ENCODE results near the gene ADGRA1.
"Not testable (repeated sequence)": the region's sequence is repeated elsewhere in the genome, so short reads cannot be mapped to it uniquely, and the experiment has no call there.

The ADGRA1 gene

DNA sequence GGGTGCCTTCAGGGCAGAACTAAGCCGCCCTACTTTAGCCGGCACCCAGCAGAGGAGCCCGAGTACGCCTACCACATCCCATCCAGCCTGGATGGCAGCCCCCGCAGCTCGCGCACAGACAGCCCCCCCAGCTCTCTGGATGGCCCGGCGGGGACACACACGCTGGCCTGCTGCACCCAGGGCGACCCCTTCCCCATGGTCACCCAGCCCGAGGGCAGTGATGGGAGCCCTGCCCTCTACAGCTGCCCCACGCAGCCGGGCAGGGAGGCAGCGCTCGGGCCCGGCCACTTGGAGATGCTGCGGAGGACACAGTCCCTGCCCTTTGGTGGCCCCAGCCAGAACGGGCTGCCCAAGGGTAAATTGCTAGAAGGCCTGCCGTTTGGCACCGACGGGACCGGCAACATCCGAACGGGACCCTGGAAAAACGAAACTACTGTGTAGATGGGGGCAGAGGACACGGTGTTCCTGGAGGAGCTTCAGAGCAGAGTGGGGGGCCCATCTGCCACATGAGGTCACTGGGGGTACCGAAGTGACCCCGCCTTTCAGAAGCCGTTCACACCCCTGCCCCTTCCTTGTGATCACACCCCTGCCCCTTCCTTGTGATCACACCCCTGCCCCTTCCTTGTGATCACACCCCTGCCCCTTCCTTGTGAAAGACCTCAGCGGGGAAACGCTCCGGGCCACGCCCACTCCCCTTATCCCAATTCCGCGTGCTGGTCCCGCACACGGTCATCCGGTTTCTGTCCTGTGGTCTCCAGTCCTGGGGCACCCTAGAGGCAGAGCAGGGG lies 41.5 kb downstream of the ADGRA1 start:
- DNase-seq = no peak

DNA sequence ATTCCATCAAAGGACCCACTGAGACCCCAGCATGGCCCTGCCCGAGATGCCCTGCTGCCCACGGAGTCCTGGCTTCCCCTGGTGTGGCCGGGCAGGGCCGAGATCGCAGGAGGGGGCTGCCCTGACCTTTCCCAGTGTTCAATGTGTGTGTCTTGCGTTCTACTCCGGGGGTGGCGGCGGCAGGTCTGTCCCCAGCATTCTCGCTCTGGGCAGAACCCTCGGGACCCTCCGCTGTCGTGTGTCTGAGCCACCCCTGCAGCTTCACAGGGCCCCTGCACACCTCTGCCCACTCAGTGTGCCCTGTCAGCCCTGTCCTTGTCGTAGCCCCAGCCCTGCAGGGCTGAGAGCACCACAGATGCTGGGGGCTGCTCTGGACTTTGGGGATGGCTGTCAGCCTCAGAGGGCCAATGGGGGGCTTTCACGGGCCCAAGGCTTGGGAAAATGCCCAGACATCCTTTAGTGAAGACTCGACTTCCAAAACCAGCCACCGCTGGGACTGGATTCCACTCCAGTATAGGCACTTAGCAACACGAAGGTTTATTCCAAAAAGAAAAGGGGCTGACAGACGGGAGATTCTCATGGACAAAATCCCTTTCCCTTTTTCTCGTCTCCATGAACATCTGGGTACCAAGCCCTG lies 42.3 kb downstream of the ADGRA1 start:
- DNase-seq = no peak

DNA sequence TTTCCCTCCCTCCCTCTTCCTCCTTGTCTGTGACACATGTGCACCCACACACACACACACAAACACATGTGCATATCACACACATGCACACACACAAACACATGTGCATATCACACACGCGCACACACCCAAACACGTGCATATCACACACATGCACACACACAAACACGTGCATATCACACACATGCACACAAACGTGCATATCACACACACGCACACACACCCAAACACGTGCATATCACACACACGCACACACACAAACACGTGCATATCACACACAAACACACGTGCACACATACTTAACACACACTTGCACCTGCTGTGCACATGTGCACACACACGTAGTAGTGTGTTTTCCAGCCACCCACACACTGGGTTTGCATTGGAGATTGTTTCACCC lies 42.9 kb downstream of the ADGRA1 start:
- no peak for DNase-seq

DNA sequence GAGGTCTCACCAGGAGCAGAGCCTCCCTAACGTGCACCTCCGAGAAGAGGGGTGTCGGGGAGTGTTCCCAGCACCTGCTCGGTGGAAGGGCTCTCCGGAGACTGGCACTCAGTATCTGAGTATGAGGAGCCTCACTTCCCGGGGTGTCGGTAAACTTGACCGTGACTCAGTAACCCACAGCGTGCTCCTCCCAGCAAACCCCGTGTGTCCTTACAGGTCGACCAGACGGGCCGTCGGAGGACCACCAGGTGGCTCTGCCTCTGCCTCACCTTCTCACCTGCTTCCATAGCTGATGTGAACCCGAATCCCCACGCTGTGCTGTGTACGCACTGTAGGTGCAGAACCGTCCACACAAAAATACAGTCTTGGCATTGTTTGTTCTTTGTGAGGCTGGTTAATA lies 43.3 kb downstream of the ADGRA1 start:
- DNase-seq = no peak

DNA sequence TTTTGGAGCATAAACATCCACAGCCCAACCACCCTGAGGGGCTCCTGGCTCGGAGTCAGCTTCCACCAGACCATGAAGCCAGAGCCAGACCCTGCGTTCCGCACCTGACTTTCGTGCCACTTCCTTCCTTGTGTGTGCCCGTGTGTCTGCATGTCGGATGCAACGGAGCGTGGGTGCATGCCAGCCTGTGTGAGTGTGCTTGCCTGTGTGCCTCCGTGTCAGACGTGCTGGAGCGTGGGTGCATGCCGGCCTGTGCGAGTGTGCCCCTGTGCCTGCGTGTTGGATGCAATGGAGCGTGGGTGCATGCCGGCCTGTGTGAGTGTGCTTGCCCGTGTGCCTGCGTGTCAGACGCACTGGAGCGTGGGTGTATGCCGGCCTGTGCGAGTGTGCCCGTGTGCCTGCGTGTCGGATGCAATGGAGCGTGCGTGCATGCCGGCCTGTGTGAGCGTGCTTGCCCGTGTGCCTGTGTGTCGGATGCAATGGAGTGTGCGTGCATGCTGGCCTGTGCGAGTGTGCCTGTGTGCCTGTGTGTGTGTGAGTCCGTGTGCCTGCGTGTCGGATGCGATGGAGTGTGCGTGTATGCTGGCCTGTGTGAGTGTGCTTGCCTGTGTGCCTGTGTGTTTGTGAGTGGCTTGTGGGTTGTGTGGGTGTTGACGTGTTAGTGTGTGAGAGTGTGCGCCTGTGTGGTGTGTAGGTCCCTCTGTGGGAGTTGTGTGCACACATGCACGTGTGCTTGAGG lies 44.2 kb downstream of the ADGRA1 start:
- DNase-seq = no peak

DNA sequence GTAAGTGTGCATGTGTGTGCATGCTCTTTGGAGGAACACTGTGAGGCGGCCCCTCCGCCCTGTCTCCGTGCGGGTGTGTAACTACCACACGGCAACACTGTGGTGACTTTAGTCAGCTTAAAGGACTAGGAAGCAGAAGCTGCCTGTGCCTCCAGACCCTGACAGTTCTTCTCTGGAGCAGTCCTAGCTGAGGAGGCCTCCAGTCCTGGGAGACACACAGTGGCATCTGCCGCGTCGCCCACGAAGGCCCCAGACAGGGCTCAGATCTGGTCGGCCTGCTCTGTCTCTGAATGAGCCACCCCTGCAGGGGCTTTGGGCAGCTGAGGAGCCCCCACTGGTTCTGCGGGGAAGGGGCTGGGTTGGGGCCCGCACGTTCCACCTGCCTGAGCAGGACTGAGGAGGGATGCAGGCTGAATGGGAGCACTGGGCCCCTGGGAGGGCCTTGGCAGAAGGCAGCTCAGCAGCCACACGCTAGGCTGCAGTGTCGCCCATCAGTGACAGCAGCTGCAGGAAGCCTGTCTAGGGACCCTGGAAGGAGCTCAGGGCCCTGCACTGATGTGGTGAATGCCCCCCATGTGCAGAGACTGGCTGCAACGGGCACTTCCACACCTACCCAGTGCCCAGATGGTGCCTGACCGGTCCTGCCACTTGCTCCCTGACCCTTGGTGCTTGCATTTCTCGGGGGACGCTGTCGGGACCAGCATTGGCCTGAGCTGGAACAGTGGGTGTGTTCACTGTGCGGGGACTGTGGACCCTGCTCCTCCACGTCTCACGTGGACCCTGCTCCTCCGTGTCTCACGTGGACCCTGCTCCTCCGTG lies 45.0 kb downstream of the ADGRA1 start:
- DNase-seq = no peak

DNA sequence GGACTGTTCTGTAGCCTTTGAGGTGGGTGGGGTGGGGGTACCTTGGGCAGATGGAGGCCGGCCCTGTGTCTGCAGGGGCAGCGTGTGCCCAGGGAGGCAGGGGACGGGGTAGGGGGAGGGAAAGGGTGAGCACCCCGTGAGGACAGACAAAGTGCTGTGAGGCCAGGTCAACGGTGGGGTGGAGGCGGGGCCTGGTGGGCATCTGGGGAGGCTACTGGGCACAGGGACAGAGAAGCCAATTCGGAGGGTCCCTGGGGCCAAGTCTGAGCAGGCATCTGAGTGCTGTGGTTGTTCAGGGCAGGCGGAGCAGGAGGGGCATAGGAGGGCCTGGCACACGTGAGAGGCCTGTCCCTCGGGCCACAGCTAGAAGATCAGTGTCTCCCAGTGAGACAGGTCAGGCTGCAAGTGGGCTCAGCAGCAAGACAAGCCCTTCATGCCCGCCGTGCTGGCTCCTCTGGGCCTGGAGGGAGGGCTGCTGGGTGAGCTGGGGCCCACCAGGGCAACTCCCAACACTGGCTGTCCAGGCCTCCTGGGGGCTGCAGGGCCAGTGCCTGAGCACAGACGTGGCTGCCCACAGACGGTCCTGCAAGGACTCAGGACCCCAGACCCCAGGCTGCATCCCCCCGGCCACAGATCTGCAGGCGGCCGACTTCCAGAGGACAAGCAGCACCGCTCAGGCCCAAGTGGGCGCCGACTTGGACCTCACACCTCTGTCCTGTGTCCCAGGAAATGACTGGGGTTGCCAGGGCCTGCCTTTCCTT lies 45.9 kb downstream of the ADGRA1 start:
- DNase-seq = no peak

DNA sequence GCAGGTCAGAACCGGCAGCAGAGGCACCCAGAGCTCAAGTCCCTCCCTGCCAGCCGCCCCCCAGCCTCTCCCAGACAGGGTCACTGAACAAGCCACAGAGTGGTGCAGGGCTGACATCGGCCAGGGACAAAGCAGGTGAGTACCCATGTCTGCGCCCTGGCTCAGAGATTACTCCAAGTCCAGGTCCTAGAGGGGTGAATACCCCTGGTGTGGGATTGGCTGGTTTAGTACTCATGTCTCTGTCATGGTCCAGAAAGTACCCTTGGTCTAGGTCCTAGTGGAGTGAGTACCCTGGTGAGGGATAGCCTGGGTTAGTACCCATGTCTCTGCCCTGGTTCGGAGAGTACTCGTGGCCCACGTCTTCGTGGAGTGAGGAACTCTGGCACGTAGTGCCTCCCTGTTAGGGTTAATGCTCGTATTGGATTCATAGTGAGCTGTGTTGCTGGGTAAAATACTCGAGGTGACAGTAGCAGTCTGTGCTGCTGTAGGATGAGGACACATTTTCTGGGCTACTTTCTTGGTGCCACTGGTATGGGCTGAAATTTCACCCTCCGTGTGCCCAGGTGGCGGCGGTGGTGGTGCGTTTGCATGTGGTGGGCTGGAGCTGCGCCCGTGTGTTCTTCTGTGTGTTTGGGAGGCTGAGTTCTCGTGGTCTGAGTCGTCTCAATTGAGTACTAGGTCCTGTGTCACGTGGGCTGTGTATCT lies 46.8 kb downstream of the ADGRA1 start:
- no peak for DNase-seq

DNA sequence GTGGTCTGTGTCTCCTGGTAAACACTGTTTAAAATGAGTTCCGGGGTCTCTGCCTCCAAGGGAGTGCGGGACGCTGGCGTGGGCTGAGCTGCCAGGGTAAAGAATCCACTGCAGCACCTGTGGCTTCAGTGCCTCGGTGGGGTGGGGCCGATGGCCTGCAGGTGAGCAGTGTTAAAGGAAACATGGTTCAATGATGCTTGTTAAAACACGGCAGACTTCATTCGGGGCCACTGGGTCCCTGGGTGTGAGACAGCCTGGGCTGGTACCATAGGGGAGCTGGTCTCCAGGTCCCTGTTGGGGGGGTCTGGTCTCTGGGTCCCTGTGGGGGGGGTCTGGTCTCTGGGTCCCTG lies 47.4 kb downstream of the ADGRA1 start:
- no peak for DNase-seq

DNA sequence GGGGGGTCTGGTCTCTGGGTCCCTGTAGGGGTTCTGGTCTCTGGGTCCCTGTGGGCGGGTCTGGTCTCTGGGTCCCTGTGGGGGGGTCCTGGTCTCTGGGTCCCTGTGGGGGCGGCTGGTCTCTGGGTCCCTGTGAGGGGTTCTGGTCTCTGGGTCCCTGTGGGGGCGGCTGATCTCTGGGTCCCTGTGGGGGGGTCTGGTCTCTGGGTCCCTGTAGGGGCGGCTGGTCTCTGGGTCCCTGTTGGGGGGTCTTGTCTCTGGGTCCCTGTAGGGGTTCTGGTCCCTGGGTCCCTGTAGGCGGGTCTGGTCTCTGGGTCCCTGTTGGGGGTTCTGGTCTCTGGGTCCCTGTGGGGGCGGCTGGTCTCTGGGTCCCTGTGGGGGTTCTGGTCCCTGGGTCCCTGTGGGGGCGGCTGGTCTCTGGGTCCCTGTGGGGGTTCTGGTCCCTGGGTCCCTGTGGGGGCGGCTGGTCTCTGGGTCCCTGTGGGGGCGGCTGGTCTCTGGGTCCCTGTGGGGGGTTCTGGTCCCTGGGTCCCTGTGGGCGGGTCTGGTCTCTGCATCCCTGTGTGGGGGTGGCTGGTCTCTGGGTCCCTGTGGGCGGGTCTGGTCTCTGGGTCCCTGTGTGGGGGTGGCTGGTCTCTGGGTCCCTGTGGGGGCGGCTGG lies 49.9 kb downstream of the ADGRA1 start:
- DNase-seq = not testable (repeated sequence)

DNA sequence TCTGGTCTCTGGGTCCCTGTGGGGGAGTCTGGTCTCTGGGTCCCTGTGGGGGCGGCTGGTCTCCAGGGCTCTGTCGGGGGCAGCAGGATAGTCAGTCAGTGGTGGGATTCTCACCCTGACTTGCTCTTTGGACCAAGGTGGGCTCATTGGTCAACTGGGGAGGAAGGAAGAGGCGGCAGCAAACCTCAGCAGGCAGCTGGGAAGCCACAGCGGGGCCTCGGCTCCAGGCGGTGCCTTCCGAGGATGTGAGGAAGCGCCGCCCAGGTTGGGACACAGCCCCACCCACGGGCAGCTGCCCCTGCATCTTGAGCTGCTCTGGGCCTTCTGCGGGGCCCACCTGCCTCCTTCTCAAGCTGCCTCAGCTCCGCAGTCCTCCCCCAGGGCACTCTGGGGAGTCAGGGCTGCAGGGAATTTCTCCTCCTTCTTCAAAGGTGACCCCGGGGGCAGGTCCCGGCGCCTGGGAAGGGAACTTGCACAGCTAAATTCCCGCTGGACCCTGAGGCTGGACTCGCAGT lies 51.9 kb downstream of the ADGRA1 start:
- no peak for DNase-seq

DNA sequence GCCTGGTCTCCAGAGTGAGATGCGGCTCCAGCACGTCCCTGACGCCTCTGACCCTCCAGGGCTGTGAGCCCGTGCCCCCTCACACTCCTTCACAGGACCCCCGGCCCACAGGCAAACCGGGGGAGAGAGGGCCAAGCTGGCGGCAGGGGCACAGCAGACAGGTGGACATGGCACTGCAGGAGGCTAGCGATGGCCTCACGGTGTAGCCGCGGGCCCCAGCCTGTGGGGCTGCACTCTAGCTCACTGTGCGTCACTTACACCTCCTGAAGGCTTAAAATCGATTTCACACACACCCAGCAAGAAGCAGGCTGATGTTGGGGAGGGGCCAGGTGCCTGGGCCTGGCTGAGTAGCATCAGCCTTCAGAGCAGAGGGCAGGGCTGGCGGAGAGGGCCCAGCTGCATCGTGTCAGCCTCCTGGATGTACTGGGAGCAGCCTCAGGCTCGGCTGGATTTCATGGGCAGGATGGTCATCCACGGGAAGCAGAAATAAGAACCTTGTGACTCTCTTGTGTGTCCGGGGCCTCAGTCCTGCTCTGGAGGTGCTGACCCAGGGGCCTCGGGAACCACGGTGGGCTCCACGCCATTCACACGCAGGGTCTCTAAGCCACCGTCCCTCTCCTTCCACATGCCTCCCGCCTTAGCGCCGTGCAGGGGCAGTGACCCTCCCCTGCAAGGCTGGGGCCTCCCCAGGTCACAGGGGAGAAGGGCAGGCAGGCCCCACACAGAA lies 52.9 kb downstream of the ADGRA1 start:
- DNase-seq = no peak

DNA sequence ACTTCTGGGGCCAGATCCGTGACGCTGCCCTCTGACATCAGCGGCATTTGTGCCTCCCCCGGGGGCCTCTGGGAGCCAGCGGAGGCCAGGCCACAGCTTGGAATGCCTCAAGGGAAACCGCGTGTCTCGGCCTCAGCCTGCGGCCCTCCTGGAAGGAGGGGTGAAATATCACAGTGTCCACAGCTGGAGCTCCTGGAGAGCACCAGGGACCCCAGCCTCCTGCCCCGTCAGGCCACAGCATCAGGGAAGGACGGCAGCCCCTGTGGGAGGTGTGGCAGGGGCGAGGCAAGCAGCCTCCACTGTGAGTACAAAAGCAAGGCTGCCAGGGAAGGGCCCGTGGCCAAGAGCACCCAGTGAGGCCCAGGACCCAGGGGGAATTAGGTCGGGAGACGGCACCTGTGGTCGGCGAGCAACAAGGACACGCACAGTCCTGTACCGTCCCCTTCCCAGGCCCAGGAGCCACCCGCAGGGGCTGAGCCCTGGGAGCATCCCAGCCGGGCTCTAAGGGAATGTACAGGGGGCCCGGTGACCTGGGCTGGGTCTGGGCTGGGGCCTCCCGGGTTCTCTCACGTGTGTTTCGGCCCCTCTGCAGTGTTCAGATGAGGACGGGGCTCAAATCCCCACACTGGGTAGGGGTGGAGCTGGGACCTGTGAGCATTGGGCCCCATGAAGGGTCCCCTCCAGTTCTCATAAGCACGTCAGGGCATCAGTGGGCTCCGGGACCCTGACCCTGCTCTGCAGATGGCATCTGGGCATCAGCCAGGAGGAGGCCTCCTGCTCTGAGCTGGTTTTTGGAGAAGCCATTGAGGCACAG lies 53.6 kb downstream of the ADGRA1 start:
- no peak for DNase-seq

DNA sequence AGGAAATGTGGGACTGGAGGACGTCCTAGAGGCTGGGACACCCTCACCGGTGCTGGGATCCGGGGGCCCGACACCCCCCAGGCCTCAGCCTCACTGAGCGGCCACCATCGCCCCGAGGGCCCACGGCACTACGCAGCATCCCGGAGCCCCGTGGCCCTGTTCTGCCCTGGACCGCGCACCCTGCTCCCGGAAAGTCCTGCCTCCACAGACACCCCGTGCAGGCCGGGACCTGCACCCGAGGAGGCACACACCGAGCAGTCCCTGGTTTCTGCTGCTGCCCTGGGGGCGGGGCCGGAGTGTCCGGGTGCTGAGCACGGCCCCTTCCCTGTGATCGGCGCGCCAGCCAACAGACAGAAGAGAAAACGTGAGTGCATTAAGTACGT lies 54.2 kb downstream of the ADGRA1 start:
- no peak for DNase-seq

DNA sequence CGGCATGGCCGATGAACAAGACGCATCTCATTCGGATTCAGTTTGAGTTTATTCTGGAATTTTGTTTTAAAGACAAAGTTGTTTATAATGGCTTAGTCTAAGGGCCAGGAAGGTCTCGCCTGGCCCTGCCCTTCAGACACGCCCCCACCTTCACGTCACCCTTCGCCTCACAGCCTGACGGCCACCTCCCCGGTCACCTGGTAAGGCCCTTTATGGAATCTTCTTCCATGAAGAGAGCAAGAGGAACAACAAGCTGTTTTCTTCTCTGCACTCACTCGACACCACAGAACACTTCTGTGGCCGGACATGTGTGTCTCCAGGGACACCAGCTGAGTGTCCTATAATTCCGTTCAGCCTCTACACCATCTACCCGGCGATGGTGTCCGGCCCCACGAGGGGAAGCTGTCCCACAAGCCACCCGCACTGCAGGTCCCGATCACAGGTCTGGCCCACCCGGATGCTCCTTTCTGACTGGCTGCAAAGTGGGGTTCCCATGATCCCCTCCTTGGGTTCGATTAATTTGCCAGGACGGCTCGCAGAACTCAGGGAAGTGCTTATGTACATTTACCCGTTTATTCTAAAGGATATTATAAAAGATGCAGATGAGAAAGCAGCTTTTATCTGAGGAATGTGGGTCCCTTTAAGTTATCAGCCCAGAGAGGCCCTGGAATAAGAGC lies 54.9 kb downstream of the ADGRA1 start:
- DNase-seq = no peak

DNA sequence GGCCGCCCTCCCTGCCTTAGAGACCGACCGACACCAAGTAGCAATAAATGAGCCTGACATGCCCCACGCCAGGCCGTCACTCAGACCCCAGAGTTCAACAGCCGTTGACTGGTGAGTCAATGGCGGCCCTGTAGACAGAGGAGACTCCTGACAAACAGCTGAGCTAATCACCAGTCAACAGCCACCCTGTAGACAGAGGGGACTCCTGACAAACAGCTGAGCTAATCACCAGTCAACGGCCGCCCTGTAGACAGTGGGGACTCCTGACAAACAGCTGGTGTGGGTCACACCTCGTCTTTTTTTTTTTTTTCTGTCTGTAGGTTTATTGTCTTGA lies 55.4 kb downstream of the ADGRA1 start:
- no peak for DNase-seq

DNA sequence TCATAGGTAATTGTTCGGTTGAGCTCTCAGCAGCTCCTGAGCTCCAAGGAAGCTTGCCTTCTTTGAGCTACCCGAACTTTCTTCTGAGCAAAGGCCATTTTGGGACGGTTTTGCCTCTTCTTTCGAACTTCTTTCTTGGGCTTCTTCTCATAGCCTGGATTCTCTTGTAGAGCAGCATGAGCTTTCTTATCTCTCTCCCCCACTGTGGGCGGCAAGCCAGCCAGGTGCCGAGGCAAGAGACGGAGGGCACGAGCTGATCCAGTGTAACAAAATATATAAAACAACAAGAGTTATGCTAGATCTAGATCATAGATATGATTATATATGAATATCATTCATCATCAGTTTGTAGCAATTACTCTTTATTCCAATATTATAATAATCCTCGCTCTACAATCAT lies 55.8 kb downstream of the ADGRA1 start:
- DNase-seq = no peak

DNA sequence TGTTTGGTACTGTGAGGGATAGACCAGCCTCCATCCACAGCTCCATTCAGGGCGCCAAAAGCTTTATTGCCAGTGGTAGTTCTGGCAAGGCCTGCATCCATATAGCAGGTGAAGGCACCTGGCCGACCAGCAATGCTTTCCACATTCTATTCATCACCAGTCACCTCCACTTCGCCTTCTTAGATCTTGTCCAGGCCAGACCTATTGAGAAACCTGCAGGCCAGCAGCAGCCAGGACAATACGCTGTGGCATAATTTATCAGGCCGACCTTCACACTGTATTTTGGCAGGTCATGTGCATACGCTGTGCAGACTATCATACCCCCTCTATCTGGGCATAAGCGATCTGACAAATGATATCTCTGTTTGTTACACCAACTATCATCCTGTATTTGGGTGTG lies 57.0 kb downstream of the ADGRA1 start:
- no peak for DNase-seq

DNA sequence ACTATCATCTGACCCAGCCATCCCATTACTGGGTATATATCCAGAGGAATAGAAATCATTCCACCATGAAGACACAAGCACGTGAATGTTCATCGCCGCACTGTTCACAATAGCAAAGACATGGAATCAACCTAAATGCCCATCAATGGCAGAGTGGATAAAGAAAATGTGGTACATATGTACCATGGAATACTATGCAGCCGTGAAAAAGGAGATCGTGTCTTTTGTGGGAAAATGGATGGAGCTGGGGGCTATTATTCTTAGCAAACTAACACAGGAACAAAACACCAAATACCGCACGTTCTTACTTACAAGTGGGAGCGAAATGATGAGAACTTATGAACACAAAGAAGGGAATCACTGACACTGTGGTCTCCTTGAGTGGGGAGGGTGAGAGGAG lies 62.5 kb downstream of the ADGRA1 start:
- no peak for DNase-seq
